NB4 (cell line): ENCODE data around the gene GULP1.

ENCODE experiments used
- MYC ChIP-seq: IDR thresholded peaks from 2 replicates; pipeline ENCODE4 v1.6.1; 2011; ENCODE audit warnings: low read depth, low read length
- POLR2A ChIP-seq: IDR thresholded peaks from 2 replicates; pipeline ENCODE4 v1.6.1; 2011; ENCODE audit warnings: mild to moderate bottlenecking; ENCODE audit not compliant: insufficient read length; ENCODE audit errors: extremely low read depth
- TF ChIP-seq, protein P1 (sequence below): IDR thresholded peaks from 2 replicates; pipeline ENCODE4 v1.6.1; 2011; ENCODE audit warnings: low read depth, low read length
- TF ChIP-seq, protein P2 (sequence below): IDR thresholded peaks from one replicate; pipeline ENCODE4 v1.5.1; 2012; ENCODE audit warnings: low read depth, low read length

DNA sequence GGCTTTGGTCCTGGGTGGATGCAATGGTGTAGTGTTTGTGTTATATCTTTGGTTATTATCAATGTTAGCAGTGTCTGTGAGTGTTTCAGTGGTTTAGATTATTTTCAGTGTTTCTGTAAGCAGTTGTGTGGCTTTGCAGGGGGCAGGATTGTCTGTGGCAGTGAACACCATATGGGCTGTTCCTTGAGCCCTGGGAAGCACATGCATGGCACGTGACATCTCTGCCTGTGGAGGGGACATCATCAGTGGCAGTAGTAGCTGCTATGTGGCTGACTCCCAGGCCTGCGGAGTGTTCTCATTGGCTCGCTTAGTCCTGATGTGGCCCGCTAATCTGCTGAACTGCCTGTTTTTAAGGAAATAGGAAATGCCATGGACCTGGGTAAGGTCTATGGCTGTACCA lies 327.5 kb downstream of the GULP1 start:
- TF ChIP-seq, protein P1, sequence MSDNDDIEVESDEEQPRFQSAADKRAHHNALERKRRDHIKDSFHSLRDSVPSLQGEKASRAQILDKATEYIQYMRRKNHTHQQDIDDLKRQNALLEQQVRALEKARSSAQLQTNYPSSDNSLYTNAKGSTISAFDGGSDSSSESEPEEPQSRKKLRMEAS = no peak
- TF ChIP-seq, protein P2, sequence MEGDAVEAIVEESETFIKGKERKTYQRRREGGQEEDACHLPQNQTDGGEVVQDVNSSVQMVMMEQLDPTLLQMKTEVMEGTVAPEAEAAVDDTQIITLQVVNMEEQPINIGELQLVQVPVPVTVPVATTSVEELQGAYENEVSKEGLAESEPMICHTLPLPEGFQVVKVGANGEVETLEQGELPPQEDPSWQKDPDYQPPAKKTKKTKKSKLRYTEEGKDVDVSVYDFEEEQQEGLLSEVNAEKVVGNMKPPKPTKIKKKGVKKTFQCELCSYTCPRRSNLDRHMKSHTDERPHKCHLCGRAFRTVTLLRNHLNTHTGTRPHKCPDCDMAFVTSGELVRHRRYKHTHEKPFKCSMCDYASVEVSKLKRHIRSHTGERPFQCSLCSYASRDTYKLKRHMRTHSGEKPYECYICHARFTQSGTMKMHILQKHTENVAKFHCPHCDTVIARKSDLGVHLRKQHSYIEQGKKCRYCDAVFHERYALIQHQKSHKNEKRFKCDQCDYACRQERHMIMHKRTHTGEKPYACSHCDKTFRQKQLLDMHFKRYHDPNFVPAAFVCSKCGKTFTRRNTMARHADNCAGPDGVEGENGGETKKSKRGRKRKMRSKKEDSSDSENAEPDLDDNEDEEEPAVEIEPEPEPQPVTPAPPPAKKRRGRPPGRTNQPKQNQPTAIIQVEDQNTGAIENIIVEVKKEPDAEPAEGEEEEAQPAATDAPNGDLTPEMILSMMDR = no peak
- TF ChIP-seq POLR2A (no peak), MYC (no peak)
